HepG2 (cell line): Measurements from ENCODE around the gene DCAF4.

Experiments used
- GATAD2A ChIP-seq: IDR thresholded peaks from 2 replicates; pipeline ENCODE4 v1.6.1; 2016
- MEF2D ChIP-seq: sonication (generic); formaldehyde crosslinking; IDR thresholded peaks from 2 replicates; pipeline ENCODE4 v1.5.1; 2020; ENCODE audit warnings: mild to moderate bottlenecking, missing genetic modification reagents
- PAF1 ChIP-seq: IDR thresholded peaks from 2 replicates; pipeline ENCODE4 v1.6.1; 2016; ENCODE audit warnings: missing genetic modification reagents, missing compliant biosample characterization
- SMC3 ChIP-seq: IDR thresholded peaks from 2 replicates; pipeline ENCODE4 v1.6.1; 2011; ENCODE audit warnings: low read length, improper control_type of control experiment
- SP1 ChIP-seq, 2 experiments: fragments of 450-650 bp in 1 of 2; sonication (generic) in 1 of 2; formaldehyde crosslinking in 1 of 2; IDR thresholded peaks; 2 replicates each; pipeline versions ENCODE4 v1.4.0 to v1.6.1; 2016 to 2020; ENCODE audit warnings: missing genetic modification reagents in 1 of 2
- ZNF644 ChIP-seq: IDR thresholded peaks from 2 replicates; pipeline ENCODE4 v1.6.1; 2016; ENCODE audit warnings: low read depth

DNA sequence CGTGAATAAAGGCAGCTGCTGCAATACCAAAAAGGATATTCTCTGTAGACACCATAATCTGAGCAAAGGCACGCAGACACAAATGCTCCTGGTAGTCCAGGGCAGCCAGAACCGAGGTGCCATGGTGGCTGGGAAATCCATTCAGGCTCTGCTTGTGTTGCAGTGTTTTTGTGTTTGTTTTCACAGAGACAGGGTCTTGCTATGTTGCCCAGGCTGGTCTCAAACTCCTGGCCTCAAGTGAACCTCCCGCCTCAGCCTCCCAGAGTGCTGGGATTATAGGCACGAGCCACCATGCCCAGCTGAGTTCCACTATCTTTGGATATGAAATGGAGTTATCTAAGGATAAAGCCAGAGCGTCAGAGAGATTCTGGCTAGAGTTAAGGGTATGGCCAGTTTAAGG, 39.8 kb downstream of the DCAF4 start:
- TF ChIP-seq MEF2D (CRISPR knock-in tag) (no peak), ZNF644 (no peak), GATAD2A (no peak), PAF1 (CRISPR knock-in tag) (no peak), SP1 (IDR thresholded peaks at IDR 0.05) (no peak), SP1 (CRISPR knock-in tag; IDR thresholded peaks at IDR 0.05) (no peak), SMC3 (no peak)
